A673 (cell line): Measurements from ENCODE around the gene PCDHAC2.

ENCODE experiments used
- CTCF ChIP-seq: fragments of 300-800, 200-600 bp; sonication (generic); conservative IDR thresholded peaks from 2 replicates; pipeline ENCODE4 v1.5.1; 2017; ENCODE audit warnings: low read depth, mild to moderate bottlenecking, antibody characterized with exemption, low read length, moderate library complexity, mixed read lengths
- EZH2 ChIP-seq: fragments of 200-600 bp; sonication (generic); IDR thresholded peaks from 2 replicates; pipeline ENCODE4 v1.6.1; 2017; ENCODE audit warnings: borderline replicate concordance, low read depth, mild to moderate bottlenecking, mixed read lengths, antibody characterized with exemption, low read length; ENCODE audit not compliant: poor library complexity, severe bottlenecking

DNA sequence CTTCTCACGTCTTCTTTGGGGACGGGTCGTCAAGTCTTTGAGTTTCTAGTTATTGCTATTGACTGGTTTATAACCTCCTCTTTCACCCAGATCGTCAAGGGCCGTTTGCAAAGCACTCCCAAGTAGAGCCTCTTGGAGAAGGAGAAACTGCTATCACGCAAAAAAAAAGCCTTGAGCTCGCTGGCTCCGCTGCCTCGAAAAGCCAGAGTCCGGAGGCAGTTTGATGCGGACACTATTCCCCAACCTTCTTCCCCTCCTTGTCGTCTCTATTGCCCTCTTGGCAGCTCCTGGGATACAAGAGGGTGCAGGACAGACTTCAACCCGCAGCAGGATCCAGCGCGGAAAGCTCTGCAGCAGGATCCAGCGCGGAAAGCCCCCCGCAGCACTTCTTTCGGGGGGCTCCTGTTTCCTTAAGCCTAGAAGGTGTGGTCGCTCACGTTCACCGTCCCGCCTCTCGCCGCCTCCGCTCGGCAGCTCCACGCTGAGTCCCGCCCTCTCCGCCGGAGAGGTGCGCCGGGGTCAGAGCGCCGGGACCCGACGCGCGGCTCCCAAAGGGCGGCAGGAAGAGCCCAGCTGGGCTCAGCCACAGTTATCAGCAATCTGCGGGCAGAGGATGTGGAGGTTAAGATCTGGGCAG is 40.4 kb upstream of the PCDHAC2 start, which contains the start of gene PCDHAC1:
- TF ChIP-seq CTCF (no peak), EZH2 (no peak)
